Fibroblast of pulmonary artery (primary cell): ENCODE measurements around the gene SLC35F1.

ENCODE experiments used
- DNase-seq: peaks from one replicate; pipeline ENCODE4 v3.0.0-alpha.2; 2010; ENCODE audit warnings: low read depth
- H3K4me3 ChIP-seq: replicated peaks from 2 replicates; pipeline ENCODE4 v1.5.1; 2011; ENCODE audit warnings: low read depth, mild to moderate bottlenecking, control low read depth, low read length, moderate library complexity
- CTCF ChIP-seq: IDR thresholded peaks from 2 replicates; pipeline ENCODE4 v1.5.1; 2011; ENCODE audit warnings: mild to moderate bottlenecking, control low read depth, low read length, inconsistent platforms; ENCODE audit errors: missing control alignments

The SLC35F1 gene

GRCh38 chr6:118135371-118135770 lies 228.3 kb downstream of the SLC35F1 start:
- H3K4me3 ChIP-seq = no peak overlapping the region
- no peak for DNase-seq
- TF ChIP-seq CTCF = no peak

- no peak for DNase-seq
- TF ChIP-seq CTCF = no peak
- no peak overlapping the region for H3K4me3 ChIP-seq
These were observed 234.1 kb downstream of the SLC35F1 start for GRCh38 chr6:118141211-118141610.

- TF ChIP-seq CTCF = no peak
- no peak overlapping the region for H3K4me3 ChIP-seq
- no peak for DNase-seq
These were observed 239.5 kb downstream of the SLC35F1 start for GRCh38 chr6:118146584-118146983.

GRCh38 chr6:118147511-118147910 lies 240.4 kb downstream of the SLC35F1 start:
- H3K4me3 ChIP-seq = no peak overlapping the region
- no peak for DNase-seq
- no peak for TF ChIP-seq CTCF

GRCh38 chr6:118148561-118148960 lies 241.5 kb downstream of the SLC35F1 start:
- no peak for DNase-seq
- H3K4me3 ChIP-seq = no peak overlapping the region
- TF ChIP-seq CTCF = no peak

GRCh38 chr6:118152524-118152923 lies 245.5 kb downstream of the SLC35F1 start:
- no peak for TF ChIP-seq CTCF
- H3K4me3 ChIP-seq = no peak overlapping the region
- no peak for DNase-seq

GRCh38 chr6:118161343-118161742 lies 254.3 kb downstream of the SLC35F1 start:
- H3K4me3 ChIP-seq = no peak overlapping the region
- no peak for DNase-seq
- no peak for TF ChIP-seq CTCF
